Esophagus mucosa (tissue), 1 donor: ENCODE data around the gene IQCF5. TPM values are rescaled to one million over a fixed set of nuclear protein-coding genes. Genes with fewer than 3 reads are reported as not detected.
"Not testable (repeated sequence)": the region's sequence is repeated elsewhere in the genome, so short reads cannot be mapped to it uniquely, and the experiment has no call there.

ENCODE experiments used
- ATAC-seq: fragments of 200-7000 bp; cut with Tn5 transposase; one replicate; pipeline ENCODE4 v1.9.1; 2020
- total RNA-seq: library from RNA; stranded (reverse); gene quantifications from one replicate; pipeline ENCODE4 v1.2.4, GENCODE V29; 2023
- donor health status: DM: yes; HTN: yes; CAD: no.

Gene IQCF5
- total RNA-seq, 1 donor from 2014 or later, result not detected

- not testable (repeated sequence) for ATAC-seq
Observed at GRCh38 chr3:51868896-51869295, 6.5 kb downstream of the IQCF5 start.

GRCh38 chr3:51862886-51863285, 12.5 kb downstream of the IQCF5 start:
- no peak for ATAC-seq

- no peak for ATAC-seq
Observed at GRCh38 chr3:51860703-51861665, 14.4 kb downstream of the IQCF5 start, which contains the start of gene IQCF2. Gene IQCF2 (plus strand): TSS chr3:51861615. CDS start chr3:51861667, 52 bp downstream.

- ATAC-seq, result not testable (repeated sequence)
Observed at GRCh38 chr3:51855411-51855810, 20.0 kb downstream of the IQCF5 start.

GRCh38 chr3:51845129-51845528, 30.3 kb downstream of the IQCF5 start:
- ATAC-seq, result no peak

GRCh38 chr3:51836606-51837005, 38.8 kb downstream of the IQCF5 start:
- no peak for ATAC-seq

GRCh38 chr3:51830836-51831385, 44.5 kb downstream of the IQCF5 start:
- ATAC-seq, result no peak

- ATAC-seq, result no peak
Observed at GRCh38 chr3:51830345-51830744, 45.1 kb downstream of the IQCF5 start.

GRCh38 chr3:51828297-51828696, 47.1 kb downstream of the IQCF5 start:
- ATAC-seq, result no peak

Other genes starting within 250 kb of the IQCF5 start
- gene TEX264, start 204.3 kb downstream of the IQCF5 start, total RNA-seq, result 32.8 TPM
- gene GRM2, start 168.5 kb downstream of the IQCF5 start, total RNA-seq, result 0.08 TPM
- not detected for gene IQCF6, start 96.4 kb downstream of the IQCF5 start, total RNA-seq
- not detected for gene IQCF2, start 14.0 kb downstream of the IQCF5 start, total RNA-seq
- gene IQCF1, start 27.8 kb upstream of the IQCF5 start, total RNA-seq, result not detected
- gene RRP9, start 66.3 kb upstream of the IQCF5 start, total RNA-seq, result 18.6 TPM
- gene PARP3, start 66.8 kb upstream of the IQCF5 start, total RNA-seq, result 5.7 TPM
- gene GPR62, start 79.8 kb upstream of the IQCF5 start, total RNA-seq, result not detected
- 11.5 TPM for gene PCBP4, start 91.9 kb upstream of the IQCF5 start, total RNA-seq
- 39.6 TPM for gene ABHD14B, start 98.4 kb upstream of the IQCF5 start, total RNA-seq
- 4.5 TPM for gene ABHD14A, start 99.5 kb upstream of the IQCF5 start, total RNA-seq
- 27.4 TPM for gene ACY1, start 107.9 kb upstream of the IQCF5 start, total RNA-seq
- 1,513 TPM for gene RPL29, start 120.3 kb upstream of the IQCF5 start, total RNA-seq
- gene DUSP7, start 181.0 kb upstream of the IQCF5 start, total RNA-seq, result 62.6 TPM